Activated CD8-positive, alpha-beta T cell treated with anti-CD3 and anti-CD28 coated beads for 36 hours (primary cell): ENCODE results near the gene P2RX1. TPM values are rescaled to one million over a fixed set of nuclear protein-coding genes. Genes with fewer than 3 reads are reported as not detected.

Experiments
- ATAC-seq: fragments of 200-7000 bp; cut with Tn5 transposase; one replicate; pipeline ENCODE4 v1.10.0; 2021; ENCODE audit warnings: mild to moderate bottlenecking, moderate library complexity
- CTCF ChIA-PET: fragments of 350-600 bp; sonication (Branson Sonifier 250); formaldehyde crosslinking; loops from one replicate; lab custom pipeline; 2021; ENCODE audit warnings: antibody characterized with exemption; lab: Charles Lee
- POLR2A ChIA-PET: fragments of 350-600 bp; sonication (Branson Sonifier 250); formaldehyde crosslinking; loops from one replicate; lab custom pipeline; 2021; ENCODE audit warnings: antibody characterized with exemption; lab: Charles Lee
- DNase-seq: peaks from one replicate; pipeline ENCODE4 v3.0.0-alpha.2; 2020
- H3K27ac Mint-ChIP-seq: one replicate; pipeline ENCODE4 v1.8.0; 2021; ENCODE audit warnings: mild to moderate bottlenecking, mixed read lengths
- H3K27me3 Mint-ChIP-seq: one replicate; pipeline ENCODE4 v1.8.0; 2021; ENCODE audit warnings: mixed read lengths
- H3K36me3 Mint-ChIP-seq: one replicate; pipeline ENCODE4 v1.8.0; 2021; ENCODE audit warnings: low read depth, mixed read lengths
- H3K4me1 Mint-ChIP-seq: one replicate; pipeline ENCODE4 v1.8.0; 2021; ENCODE audit warnings: low read depth, mixed read lengths
- H3K4me3 Mint-ChIP-seq: one replicate; pipeline ENCODE4 v1.8.0; 2021; ENCODE audit warnings: mild to moderate bottlenecking, moderate library complexity, mixed read lengths
- H3K9me3 Mint-ChIP-seq: one replicate; pipeline ENCODE4 v1.8.0; 2021; ENCODE audit warnings: mixed read lengths
- CTCF ChIP-seq: fragments of 200-600 bp; IDR thresholded peaks from one replicate; pipeline ENCODE4 v1.8.0; 2022; ENCODE audit warnings: antibody characterized with exemption, mild to moderate bottlenecking
- intact Hi-C: fragments of 100-400 bp; cut with micrococcal nuclease; formaldehyde crosslinking; loops from one replicate; pipeline ENCODE4 v1.10.0; 2022
- total RNA-seq, 2 experiments: library from RNA; stranded (reverse); gene quantifications; one replicate each; pipeline ENCODE4 v1.2.3, GENCODE V29; 2021

P2RX1 gene
- total RNA-seq, 2 experiments from 2014 or later = 0.43 to 1.7 TPM

DNA sequence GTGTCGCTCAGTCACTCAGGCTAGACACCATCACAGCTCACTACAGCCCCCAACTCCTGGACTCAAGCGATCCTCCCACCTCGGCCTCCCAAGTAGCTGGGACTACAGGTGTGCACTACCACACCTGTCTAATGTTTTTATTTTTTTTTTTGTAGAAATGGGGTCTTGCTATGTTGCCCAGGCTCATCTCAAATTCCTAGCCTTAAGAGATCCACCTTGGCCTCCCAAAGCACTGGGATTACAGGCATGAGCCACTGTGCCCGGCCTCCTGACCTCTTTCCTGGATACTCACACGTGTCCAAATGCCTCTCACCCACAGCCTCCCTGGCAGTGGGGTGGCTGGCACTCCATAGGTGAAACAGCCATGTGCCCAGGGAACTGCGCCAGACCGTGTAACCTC, 40.9 kb downstream of the P2RX1 start:
- H3K4me1 Mint-ChIP-seq = peaks cover 5% of the 10 kb centered on the region
- ATAC-seq = no peak
- POLR2A ChIA-PET = no interaction called here
- peaks cover 16% of the 10 kb centered on the region for H3K36me3 Mint-ChIP-seq
- no peak overlapping the region for H3K27ac Mint-ChIP-seq
- no peak overlapping the region for H3K4me3 Mint-ChIP-seq
- CTCF ChIA-PET = no interaction called here
- intact Hi-C loops = no loop called here
- TF ChIP-seq CTCF = no peak
- DNase-seq = no peak
- H3K9me3 Mint-ChIP-seq = no peaks in the 10 kb centered on the region
- H3K27me3 Mint-ChIP-seq = no peaks in the 10 kb centered on the region

DNA sequence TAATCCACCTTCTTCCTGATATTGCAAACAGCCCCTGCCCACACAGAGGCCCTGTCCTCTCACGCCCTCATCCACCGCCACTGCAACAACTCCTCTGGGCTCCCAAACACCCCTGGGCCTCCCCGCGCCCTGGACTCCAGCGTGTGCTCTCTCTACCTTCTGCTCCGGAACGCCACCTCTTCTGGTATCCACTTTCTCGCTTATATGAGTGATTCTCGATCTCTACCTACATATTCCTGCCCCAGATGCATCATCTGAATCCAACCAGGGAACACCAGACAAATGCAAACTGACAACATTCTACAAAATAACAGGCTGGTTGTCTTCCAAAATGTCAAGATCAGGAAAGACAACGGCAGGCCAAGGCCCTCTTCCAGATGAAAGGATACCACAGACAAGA, 42.4 kb downstream of the P2RX1 start:
- Mint-ChIP-seq H3K4me1 (peaks cover 5% of the 10 kb centered on the region), H3K9me3 (no peaks in the 10 kb centered on the region), H3K36me3 (peaks cover 16% of the 10 kb centered on the region), H3K4me3 (no peak overlapping the region), H3K27me3 (no peaks in the 10 kb centered on the region), H3K27ac (no peak overlapping the region)
- ChIA-PET CTCF (interaction anchor here (0.8 kb wide), 1 partner anchor 27 kb away, joined by 3 read pairs; no protein-coding TSS in a partner anchor), POLR2A (interaction anchor here (0.6 kb wide), 1 partner anchor 727 kb away, joined by 3 read pairs; no protein-coding TSS in a partner anchor)
- ATAC-seq (no peak), DNase-seq (no peak)
- no peak for TF ChIP-seq CTCF
- intact Hi-C loops = no loop called here

GRCh38 chr17:3870871-3871306, 45.4 kb downstream of the P2RX1 start:
- POLR2A ChIA-PET = interaction anchor here (0.7 kb wide), 1 partner anchor 135 kb away, joined by 3 read pairs; no protein-coding TSS in a partner anchor
- H3K4me3 Mint-ChIP-seq = no peak overlapping the region
- intact Hi-C loops = no loop called here
- ATAC-seq = no peak
- peak overlapping the region; percentile 52 for H3K27ac Mint-ChIP-seq
- no peaks in the 10 kb centered on the region for H3K27me3 Mint-ChIP-seq
- CTCF ChIA-PET = no interaction called here
- no peak for DNase-seq
- peaks cover 12% of the 10 kb centered on the region for H3K36me3 Mint-ChIP-seq
- H3K4me1 Mint-ChIP-seq = peaks cover 5% of the 10 kb centered on the region
- no peaks in the 10 kb centered on the region for H3K9me3 Mint-ChIP-seq
- no peak for TF ChIP-seq CTCF

- H3K27ac Mint-ChIP-seq = no peak overlapping the region
- POLR2A ChIA-PET = no interaction called here
- H3K4me3 Mint-ChIP-seq = no peak overlapping the region
- peaks cover 3% of the 10 kb centered on the region for H3K36me3 Mint-ChIP-seq
- intact Hi-C loops = no loop called here
- H3K27me3 Mint-ChIP-seq = no peaks in the 10 kb centered on the region
- no peaks in the 10 kb centered on the region for H3K9me3 Mint-ChIP-seq
- DNase-seq (no peak), ATAC-seq (no peak)
- CTCF ChIA-PET = interaction anchor here (1.4 kb wide), 1 partner anchor 206 kb away, joined by 3 read pairs; no protein-coding TSS in a partner anchor
- no peak for TF ChIP-seq CTCF
- peaks cover 5% of the 10 kb centered on the region for H3K4me1 Mint-ChIP-seq
Measured at GRCh38 chr17:3867606-3868005, 48.7 kb downstream of the P2RX1 start.

- POLR2A ChIA-PET = no interaction called here
- no peak overlapping the region for H3K4me3 Mint-ChIP-seq
- intact Hi-C loops = no loop called here
- peaks cover 3% of the 10 kb centered on the region for H3K36me3 Mint-ChIP-seq
- DNase-seq (no peak), ATAC-seq (no peak)
- TF ChIP-seq CTCF = no peak
- no peaks in the 10 kb centered on the region for H3K27me3 Mint-ChIP-seq
- H3K4me1 Mint-ChIP-seq = peaks cover 5% of the 10 kb centered on the region
- CTCF ChIA-PET = interaction anchor here (0.8 to 1.4 kb wide), 2 partner anchors 9 to 206 kb away, joined by 3 read pairs; no protein-coding TSS in a partner anchor
- H3K9me3 Mint-ChIP-seq = no peaks in the 10 kb centered on the region
- H3K27ac Mint-ChIP-seq = no peak overlapping the region
Measured at GRCh38 chr17:3867106-3867505, 49.2 kb downstream of the P2RX1 start.
